OCI-LY3 (cell line): Measurements from ENCODE around the gene DYRK1B.

Experiments
- EZH2phosphoT487 ChIP-seq: fragments of 200-600 bp; shearing (Covaris generic); IDR thresholded peaks from 2 replicates; pipeline ENCODE4 v1.6.1; 2018; ENCODE audit warnings: antibody characterized with exemption, mixed run types, low read depth
- TF ChIP-seq, protein P1 (sequence below): fragments of 200-600, 300-600 bp; sonication (generic); IDR thresholded peaks from 2 replicates; pipeline ENCODE4 v1.5.1; 2014; ENCODE audit warnings: antibody characterized with exemption, low read length, low read depth

DNA sequence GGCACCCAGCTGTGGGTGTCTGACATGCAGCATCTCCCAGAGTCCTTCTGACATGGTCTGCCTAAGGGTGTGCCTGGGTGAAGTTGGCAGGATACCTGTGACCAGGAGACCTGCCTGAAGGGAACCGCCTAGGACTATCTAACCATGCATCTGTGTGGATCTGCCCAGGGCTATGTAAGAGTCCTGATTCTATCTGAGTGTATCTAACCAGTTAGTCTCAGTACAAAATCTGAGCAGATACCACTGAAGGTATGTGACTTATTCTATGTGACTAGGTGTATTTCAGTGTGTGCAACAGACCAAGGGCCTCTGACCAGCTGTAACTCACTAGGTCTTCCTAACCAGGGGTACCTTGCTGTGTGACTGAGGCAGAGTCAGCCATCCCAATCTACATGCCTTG, 40.4 kb upstream of the DYRK1B start:
- TF ChIP-seq, protein P1, sequence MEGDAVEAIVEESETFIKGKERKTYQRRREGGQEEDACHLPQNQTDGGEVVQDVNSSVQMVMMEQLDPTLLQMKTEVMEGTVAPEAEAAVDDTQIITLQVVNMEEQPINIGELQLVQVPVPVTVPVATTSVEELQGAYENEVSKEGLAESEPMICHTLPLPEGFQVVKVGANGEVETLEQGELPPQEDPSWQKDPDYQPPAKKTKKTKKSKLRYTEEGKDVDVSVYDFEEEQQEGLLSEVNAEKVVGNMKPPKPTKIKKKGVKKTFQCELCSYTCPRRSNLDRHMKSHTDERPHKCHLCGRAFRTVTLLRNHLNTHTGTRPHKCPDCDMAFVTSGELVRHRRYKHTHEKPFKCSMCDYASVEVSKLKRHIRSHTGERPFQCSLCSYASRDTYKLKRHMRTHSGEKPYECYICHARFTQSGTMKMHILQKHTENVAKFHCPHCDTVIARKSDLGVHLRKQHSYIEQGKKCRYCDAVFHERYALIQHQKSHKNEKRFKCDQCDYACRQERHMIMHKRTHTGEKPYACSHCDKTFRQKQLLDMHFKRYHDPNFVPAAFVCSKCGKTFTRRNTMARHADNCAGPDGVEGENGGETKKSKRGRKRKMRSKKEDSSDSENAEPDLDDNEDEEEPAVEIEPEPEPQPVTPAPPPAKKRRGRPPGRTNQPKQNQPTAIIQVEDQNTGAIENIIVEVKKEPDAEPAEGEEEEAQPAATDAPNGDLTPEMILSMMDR: no peak
- TF ChIP-seq EZH2phosphoT487: no peak
